Liver (tissue), 9 donors: ENCODE results near the gene TTC24. TPM values are rescaled to one million over a fixed set of nuclear protein-coding genes. Genes with fewer than 3 reads are reported as not detected.

ENCODE experiments used
- DNase-seq: peaks from one replicate; pipeline ENCODE4 v3.0.0-alpha.2; 2017; ENCODE audit warnings: low spot score
- H3K27ac ChIP-seq, 2 donors: one replicate each; pipeline ENCODE4 v1.7.0; 2013; ENCODE audit warnings: inconsistent platforms in 2 of 2, low read length in 2 of 2, control low read depth in 1 of 2, low read depth in 1 of 2, mild to moderate bottlenecking in 1 of 2
- H3K27me3 ChIP-seq, 4 donors: one replicate each; pipeline versions ENCODE4 v1.6.1 to v1.7.0; 2013; ENCODE audit warnings: low read length in 3 of 4, inconsistent platforms in 1 of 4, mild to moderate bottlenecking in 1 of 4, moderate library complexity in 1 of 4; ENCODE audit not compliant: control insufficient read depth in 4 of 4, insufficient read depth in 4 of 4
- H3K36me3 ChIP-seq, 4 donors: one replicate each; pipeline versions ENCODE4 v1.6.1 to v1.7.0; 2013; ENCODE audit warnings: low read length in 3 of 4, mild to moderate bottlenecking in 3 of 4, low read depth in 1 of 4, moderate library complexity in 1 of 4; ENCODE audit not compliant: control insufficient read depth in 4 of 4, insufficient read depth in 3 of 4
- H3K4me1 ChIP-seq, 4 donors: one replicate each; pipeline versions ENCODE4 v1.6.1 to v1.7.0; 2013; ENCODE audit warnings: low read length in 3 of 4, mild to moderate bottlenecking in 3 of 4, moderate library complexity in 1 of 4; ENCODE audit not compliant: control insufficient read depth in 4 of 4, insufficient read depth in 4 of 4
- H3K4me3 ChIP-seq, 3 donors: one replicate each; pipeline versions ENCODE4 v1.6.1 to v1.7.0; 2013; ENCODE audit warnings: low read length in 3 of 3, control low read depth in 1 of 3, low read depth in 1 of 3, mild to moderate bottlenecking in 1 of 3
- H3K9ac ChIP-seq, 2 donors: one replicate each; pipeline ENCODE4 v1.7.0; 2013; ENCODE audit warnings: low read length in 2 of 2, mild to moderate bottlenecking in 2 of 2, moderate library complexity in 2 of 2, control low read depth in 1 of 2, low read depth in 1 of 2
- H3K9me3 ChIP-seq, 4 donors: one replicate each; pipeline versions ENCODE4 v1.6.1 to v1.7.0; 2013; ENCODE audit warnings: low read length in 3 of 4; ENCODE audit not compliant: control insufficient read depth in 4 of 4
- ATF3 ChIP-seq: IDR thresholded peaks from 2 replicates; pipeline ENCODE4 v1.6.1; 2016; ENCODE audit warnings: antibody characterized with exemption
- CTCF ChIP-seq: fragments of 150-350 bp; IDR thresholded peaks from 2 replicates; pipeline ENCODE4 v1.5.1; 2017; ENCODE audit warnings: improper control_type of control experiment, low read depth, low read length; ENCODE audit not compliant: missing input control
- EGR1 ChIP-seq, 2 donors: IDR thresholded peaks; 2 replicates each; pipeline ENCODE4 v1.6.1; 2016 to 2018; ENCODE audit warnings: antibody characterized with exemption in 2 of 2, low read depth in 2 of 2
- FOXA1 ChIP-seq: IDR thresholded peaks from 2 replicates; pipeline ENCODE4 v1.6.1; 2016; ENCODE audit warnings: antibody characterized with exemption
- FOXA2 ChIP-seq: IDR thresholded peaks from 2 replicates; pipeline ENCODE4 v1.6.1; 2016; ENCODE audit warnings: antibody characterized with exemption
- GABPA ChIP-seq, 2 donors: IDR thresholded peaks in 1 of 2; conservative IDR thresholded peaks in 1 of 2; 2 replicates each; pipeline ENCODE4 v1.6.1; 2016; ENCODE audit warnings: antibody characterized with exemption in 2 of 2, mild to moderate bottlenecking in 1 of 2, moderate library complexity in 1 of 2
- HNF4A ChIP-seq, 2 donors: conservative IDR thresholded peaks; 2 replicates each; pipeline ENCODE4 v1.6.1; 2016; ENCODE audit warnings: antibody characterized with exemption in 2 of 2, mild to moderate bottlenecking in 2 of 2
- HNF4G ChIP-seq: IDR thresholded peaks from 2 replicates; pipeline ENCODE4 v1.6.1; 2016; ENCODE audit warnings: antibody characterized with exemption
- JUND ChIP-seq, 2 donors: IDR thresholded peaks; 2 replicates each; pipeline ENCODE4 v1.6.1; 2016; ENCODE audit warnings: antibody characterized with exemption in 2 of 2
- MAX ChIP-seq: IDR thresholded peaks from 2 replicates; pipeline ENCODE4 v1.6.1; 2016; ENCODE audit warnings: antibody characterized with exemption
- NR2F2 ChIP-seq: IDR thresholded peaks from 2 replicates; pipeline ENCODE4 v1.6.1; 2016; ENCODE audit warnings: antibody characterized with exemption
- RAD21 ChIP-seq, 2 donors: IDR thresholded peaks; 2 replicates each; pipeline ENCODE4 v1.6.1; 2016; ENCODE audit warnings: antibody characterized with exemption in 2 of 2, mild to moderate bottlenecking in 2 of 2
- RXRA ChIP-seq, 2 donors: IDR thresholded peaks; 2 replicates each; pipeline ENCODE4 v1.6.1; 2017 to 2018; ENCODE audit warnings: antibody characterized with exemption in 2 of 2, mild to moderate bottlenecking in 1 of 2
- SP1 ChIP-seq: IDR thresholded peaks from 2 replicates; pipeline ENCODE4 v1.6.1; 2018; ENCODE audit warnings: antibody characterized with exemption, mild to moderate bottlenecking
- TAF1 ChIP-seq: conservative IDR thresholded peaks from 2 replicates; pipeline ENCODE4 v1.6.1; 2016; ENCODE audit warnings: antibody characterized with exemption, mild to moderate bottlenecking
- YY1 ChIP-seq: IDR thresholded peaks from 2 replicates; pipeline ENCODE4 v1.6.1; 2016; ENCODE audit warnings: antibody characterized with exemption, mild to moderate bottlenecking
- ZBTB33 ChIP-seq: IDR thresholded peaks from 2 replicates; pipeline ENCODE4 v1.6.1; 2016; ENCODE audit warnings: antibody characterized with exemption
- WGBS: extraction: QIAGEN DNeasy Blood & Tissue Kit; methylation state at CpG from one replicate; pipeline ENCODE4 v1.1.7; 2013; 5-methylcytosine and 5-hydroxymethylcytosine counted together
- polyA plus RNA-seq, 2 donors: library from polyadenylated mRNA; stranded (reverse) in 1 of 2; unstranded in 1 of 2; fragments of 200-250 nt in 1 of 2; fragments of >200 nt in 1 of 2; fragmentation: Nextera tagmentation in 1 of 2; extraction: Ambion mirVana in 1 of 2; gene quantifications; one replicate each; pipeline versions ENCODE4 v1.2.1 to v1.2.3, GENCODE V29; 2013 to 2015
- total RNA-seq, 2 donors: library from RNA; depleted of rRNA; stranded (reverse); fragments of >200 nt; gene quantifications; one replicate each; pipeline ENCODE4 v1.2.3, GENCODE V29; 2014
- TF ChIP-seq, protein P1 (sequence below): IDR thresholded peaks from 2 replicates; pipeline ENCODE4 v1.6.1; 2016; ENCODE audit warnings: antibody characterized with exemption, mild to moderate bottlenecking
- donor health status: healthy.
- donor health status: healthy.
- donor health status: healthy.
- donor health status: healthy.
- donor health status: healthy.

TTC24 gene
- total and polyA plus RNA-seq, 4 donors, result 0.08 to 0.14 (median 0.10) TPM; not detected in 1

- no peak for DNase-seq
- WGBS, result 88% methylated on average over 2 of the region's 2 CpGs
- Histone ChIP-seq H3K4me1 (no peaks in the 10 kb centered on the region), H3K27me3 (no peaks in the 10 kb centered on the region), H3K9me3 (no peaks in the 10 kb centered on the region), H3K27ac (no peak overlapping the region), H3K9ac (no peak overlapping the region), H3K4me3 (no peak overlapping the region), H3K36me3 (no peaks in the 10 kb centered on the region)
- no peak for TF ChIP-seq FOXA2
- TF ChIP-seq JUND (IDR thresholded peaks at IDR 0.05), result no peak
- TF ChIP-seq HNF4A (conservative IDR thresholded peaks at IDR 0.05), result no peak
- no peak for TF ChIP-seq ATF3
- TF ChIP-seq YY1, result no peak
- TF ChIP-seq RAD21 (IDR thresholded peaks at IDR 0.05), result no peak
- TF ChIP-seq FOXA1, result no peak
- TF ChIP-seq SP1, result no peak
Observed at GRCh38 chr1:156565519-156565918, 14.0 kb upstream of the TTC24 start.

- no peak overlapping the region for H3K4me3 ChIP-seq
- no peak for DNase-seq
- H3K9me3 ChIP-seq, result no peaks in the 10 kb centered on the region
- no peak for TF ChIP-seq HNF4A (conservative IDR thresholded peaks at IDR 0.05)
- no peak for TF ChIP-seq GABPA (IDR thresholded peaks at IDR 0.05 in 1 of 2, conservative IDR thresholded peaks at IDR 0.05 in 1 of 2)
- no peak for TF ChIP-seq RXRA (IDR thresholded peaks at IDR 0.05)
- no peak for TF ChIP-seq ZBTB33
- TF ChIP-seq TAF1, result no peak
- TF ChIP-seq, protein P1, sequence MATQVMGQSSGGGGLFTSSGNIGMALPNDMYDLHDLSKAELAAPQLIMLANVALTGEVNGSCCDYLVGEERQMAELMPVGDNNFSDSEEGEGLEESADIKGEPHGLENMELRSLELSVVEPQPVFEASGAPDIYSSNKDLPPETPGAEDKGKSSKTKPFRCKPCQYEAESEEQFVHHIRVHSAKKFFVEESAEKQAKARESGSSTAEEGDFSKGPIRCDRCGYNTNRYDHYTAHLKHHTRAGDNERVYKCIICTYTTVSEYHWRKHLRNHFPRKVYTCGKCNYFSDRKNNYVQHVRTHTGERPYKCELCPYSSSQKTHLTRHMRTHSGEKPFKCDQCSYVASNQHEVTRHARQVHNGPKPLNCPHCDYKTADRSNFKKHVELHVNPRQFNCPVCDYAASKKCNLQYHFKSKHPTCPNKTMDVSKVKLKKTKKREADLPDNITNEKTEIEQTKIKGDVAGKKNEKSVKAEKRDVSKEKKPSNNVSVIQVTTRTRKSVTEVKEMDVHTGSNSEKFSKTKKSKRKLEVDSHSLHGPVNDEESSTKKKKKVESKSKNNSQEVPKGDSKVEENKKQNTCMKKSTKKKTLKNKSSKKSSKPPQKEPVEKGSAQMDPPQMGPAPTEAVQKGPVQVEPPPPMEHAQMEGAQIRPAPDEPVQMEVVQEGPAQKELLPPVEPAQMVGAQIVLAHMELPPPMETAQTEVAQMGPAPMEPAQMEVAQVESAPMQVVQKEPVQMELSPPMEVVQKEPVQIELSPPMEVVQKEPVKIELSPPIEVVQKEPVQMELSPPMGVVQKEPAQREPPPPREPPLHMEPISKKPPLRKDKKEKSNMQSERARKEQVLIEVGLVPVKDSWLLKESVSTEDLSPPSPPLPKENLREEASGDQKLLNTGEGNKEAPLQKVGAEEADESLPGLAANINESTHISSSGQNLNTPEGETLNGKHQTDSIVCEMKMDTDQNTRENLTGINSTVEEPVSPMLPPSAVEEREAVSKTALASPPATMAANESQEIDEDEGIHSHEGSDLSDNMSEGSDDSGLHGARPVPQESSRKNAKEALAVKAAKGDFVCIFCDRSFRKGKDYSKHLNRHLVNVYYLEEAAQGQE, result no peak
- TF ChIP-seq EGR1 (IDR thresholded peaks at IDR 0.05; ENCODE audit: low read depth in 2 of 2), result no peak
- no peak for TF ChIP-seq MAX
- no peak for TF ChIP-seq FOXA1
- TF ChIP-seq SP1, result no peak
- TF ChIP-seq HNF4G, result no peak
- no peak for TF ChIP-seq NR2F2
- TF ChIP-seq YY1, result no peak
- TF ChIP-seq RAD21 (IDR thresholded peaks at IDR 0.05), result no peak
- no peak for TF ChIP-seq ATF3
- no peak for TF ChIP-seq JUND (IDR thresholded peaks at IDR 0.05)
- TF ChIP-seq CTCF, result no peak
- no peak for TF ChIP-seq FOXA2
- no peaks in the 10 kb centered on the region for H3K27me3 ChIP-seq
- H3K27ac ChIP-seq, result no peak overlapping the region
- no peaks in the 10 kb centered on the region for H3K36me3 ChIP-seq
- no peak overlapping the region for H3K9ac ChIP-seq
- 92% methylated on average over 4 of the region's 4 CpGs for WGBS
- no peaks in the 10 kb centered on the region for H3K4me1 ChIP-seq
Observed at GRCh38 chr1:156566436-156566835, 13.1 kb upstream of the TTC24 start.
